IMR-90 (cell line): Measurements from ENCODE around the gene RAD52. TPM values are rescaled to one million over a fixed set of nuclear protein-coding genes. Genes with fewer than 3 reads are reported as not detected.
A peak's percentile ranks its signal among the peaks of the same experiment; 100 is the strongest.

Experiments
- ATAC-seq: fragments of 200-7000 bp; cut with Tn5 transposase; 2 replicates; pipeline ENCODE4 v1.9.1; 2020; ENCODE audit warnings: low read depth, mild to moderate bottlenecking, moderate library complexity
- BruUV-seq: library from RNA; stranded (reverse); fragments of 400-500 nt; replicated peaks from 2 replicates; lab custom pipeline; 2021; lab: Mats Ljungman, UMichigan
- CTCF ChIA-PET: fragments of 300-600 bp; formaldehyde crosslinking; extraction: SDS; loops from one replicate; lab custom pipeline; 2021; ENCODE audit warnings: antibody characterized with exemption; lab: Yijun Ruan, JAX
- POLR2A ChIA-PET: fragments of 300-600 bp; sonication (Branson Sonifier 250); formaldehyde crosslinking; loops from one replicate; lab custom pipeline; 2022; ENCODE audit warnings: antibody characterized with exemption; ENCODE audit not compliant: unreplicated experiment; lab: Charles Lee
- DNase-seq: peaks from one replicate; pipeline ENCODE4 v3.0.0; 2013
- H2AFZ ChIP-seq: replicated peaks from 2 replicates; pipeline ENCODE3; 2013; ENCODE audit warnings: low read length, mild to moderate bottlenecking; ENCODE audit not compliant: poor library complexity
- H2AK5ac ChIP-seq: 2 replicates; pipeline ENCODE4 v1.6.1; 2013; ENCODE audit warnings: low read depth, low read length, inconsistent platforms
- H2AK9ac ChIP-seq: replicated peaks from 2 replicates; pipeline ENCODE3; 2013; ENCODE audit warnings: mild to moderate bottlenecking, low read depth, low read length, moderate library complexity; ENCODE audit not compliant: poor library complexity
- H2BK120ac ChIP-seq: 2 replicates; pipeline ENCODE4 v1.6.1; 2013; ENCODE audit warnings: low read depth, low read length, inconsistent platforms
- H2BK15ac ChIP-seq: 3 replicates; pipeline ENCODE4 v1.6.1; 2013; ENCODE audit warnings: low read depth, low read length, inconsistent platforms
- H2BK20ac ChIP-seq: 2 replicates; pipeline ENCODE4 v1.6.1; 2013; ENCODE audit warnings: low read depth, mild to moderate bottlenecking, inconsistent platforms, low read length, moderate library complexity
- H2BK5ac ChIP-seq: 2 replicates; pipeline ENCODE4 v1.6.1; 2013; ENCODE audit warnings: mild to moderate bottlenecking, low read depth, low read length, inconsistent platforms; ENCODE audit not compliant: poor library complexity, severe bottlenecking
- H3K14ac ChIP-seq: replicated peaks from 2 replicates; pipeline ENCODE4 v1.6.1; 2013; ENCODE audit warnings: low read depth, low read length, inconsistent platforms
- H3K18ac ChIP-seq: 2 replicates; pipeline ENCODE4 v1.6.1; 2013; ENCODE audit warnings: low read depth, low read length, control low read depth
- H3K23ac ChIP-seq: 2 replicates; pipeline ENCODE4 v1.6.1; 2013; ENCODE audit warnings: low read depth, low read length, inconsistent platforms
- H3K27ac ChIP-seq: 2 replicates; pipeline ENCODE4 v1.5.1; 2013; ENCODE audit warnings: mild to moderate bottlenecking, control low read depth, low read length; ENCODE audit not compliant: insufficient read depth
- H3K27me3 ChIP-seq: 2 replicates; pipeline ENCODE4 v1.6.1; 2013; ENCODE audit warnings: low read length; ENCODE audit not compliant: control insufficient read depth, insufficient read depth
- H3K36me3 ChIP-seq: 2 replicates; pipeline ENCODE4 v1.6.1; 2013; ENCODE audit warnings: low read length, mixed read lengths; ENCODE audit not compliant: control insufficient read depth, insufficient read depth
- H3K4ac ChIP-seq: 2 replicates; pipeline ENCODE4 v1.6.1; 2013; ENCODE audit warnings: low read depth, low read length, inconsistent platforms
- H3K4me1 ChIP-seq: 2 replicates; pipeline ENCODE4 v1.6.1; 2013; ENCODE audit warnings: low read length, mixed read lengths; ENCODE audit not compliant: control insufficient read depth, insufficient read depth
- H3K4me2 ChIP-seq: 2 replicates; pipeline ENCODE4 v1.6.1; 2013; ENCODE audit warnings: low read depth, mild to moderate bottlenecking, control low read depth, low read length, moderate library complexity
- H3K4me3 ChIP-seq: 2 replicates; pipeline ENCODE4 v1.5.1; 2013; ENCODE audit warnings: low read depth, mild to moderate bottlenecking, control low read depth, low read length, moderate library complexity; ENCODE audit not compliant: insufficient read depth
- H3K56ac ChIP-seq: 2 replicates; pipeline ENCODE4 v1.6.1; 2013; ENCODE audit warnings: low read length, inconsistent platforms; ENCODE audit not compliant: insufficient read depth; ENCODE audit errors: extremely low read depth
- H3K79me1 ChIP-seq, 2 experiments: 2 replicates each; pipeline ENCODE4 v1.6.1; 2013; ENCODE audit warnings: low read length in 2 of 2, inconsistent platforms in 1 of 2, low read depth in 1 of 2
- H3K9ac ChIP-seq: 2 replicates; pipeline ENCODE4 v1.6.1; 2013; ENCODE audit warnings: low read depth, low read length, control low read depth
- H3K9me1 ChIP-seq: 2 replicates; pipeline ENCODE4 v1.6.1; 2013; ENCODE audit warnings: low read length, inconsistent platforms; ENCODE audit not compliant: insufficient read depth
- H3K9me3 ChIP-seq: 2 replicates; pipeline ENCODE4 v1.6.1; 2013; ENCODE audit warnings: low read length; ENCODE audit not compliant: control insufficient read depth, insufficient read depth
- H4K20me1 ChIP-seq: 2 replicates; pipeline ENCODE4 v1.6.1; 2013; ENCODE audit warnings: low read length, inconsistent platforms; ENCODE audit not compliant: insufficient read depth
- H4K5ac ChIP-seq: 2 replicates; pipeline ENCODE4 v1.6.1; 2013; ENCODE audit warnings: mild to moderate bottlenecking, low read depth, low read length, control low read depth
- H4K8ac ChIP-seq, 2 experiments: 2 replicates each; pipeline ENCODE4 v1.6.1; 2013; ENCODE audit warnings: low read depth in 2 of 2, low read length in 2 of 2, control low read depth in 1 of 2, inconsistent platforms in 1 of 2
- H4K91ac ChIP-seq: 2 replicates; pipeline ENCODE4 v1.6.1; 2013; ENCODE audit warnings: low read depth, low read length, inconsistent platforms; ENCODE audit not compliant: insufficient read depth
- MAFK ChIP-seq: IDR thresholded peaks from 2 replicates; pipeline ENCODE4 v1.6.1; 2012; ENCODE audit warnings: low read depth, low read length, improper control_type of control experiment
- NFE2L2 ChIP-seq: fragments of 150-350 bp; IDR thresholded peaks from 2 replicates; pipeline ENCODE4 v1.6.1; 2016; ENCODE audit warnings: low read depth, mild to moderate bottlenecking, low read length
- WGBS, 2 experiments: methylation state at CpG; one replicate each; pipeline versions ENCODE4 v1.1.5 to v1.1.7; 2013; ENCODE audit warnings: missing lambda C conversion rate in 2 of 2; ENCODE audit not compliant: insufficient read length in 1 of 2; ENCODE audit errors: extremely low coverage in 2 of 2; 5-methylcytosine and 5-hydroxymethylcytosine counted together
- dilution Hi-C: fragments of 300-500 bp; cut with HindIII; formaldehyde crosslinking; loops from one replicate; pipeline ENCODE4 v1.14.3; 2018; ENCODE audit warnings: low sequenced_read_pairs; ENCODE audit not compliant: unreplicated experiment
- in situ Hi-C: fragments of 300-500 bp; cut with MboI; formaldehyde crosslinking; loops from 3 replicates; pipeline ENCODE4 v1.14.3; 2019; ENCODE audit warnings: low sequenced_read_pairs, inconsistent platforms, mixed read lengths
- intact Hi-C: fragments of 100-400 bp; cut with micrococcal nuclease; formaldehyde crosslinking; loops from 2 replicates; pipeline ENCODE4 v1.10.0; 2022
- polyA plus RNA-seq, 3 experiments: library from polyadenylated mRNA; depleted of rRNA; stranded (reverse); fragments of >200 nt; gene quantifications; 2 replicates each; pipeline ENCODE4 v1.2.3, GENCODE V29; 2012; ENCODE audit warnings: low replicate concordance in 1 of 3
- total RNA-seq: library from RNA; depleted of rRNA; stranded (reverse); fragments of >200 nt; gene quantifications from 2 replicates; pipeline ENCODE4 v1.2.3, GENCODE V29; 2012

Gene RAD52
- total and polyA plus RNA-seq, 2 of the 4 experiments (the other 2 are of a cell fraction) = 10.7 to 11.3 TPM

GRCh38 chr12:865614-866013 is 83.9 kb downstream of the RAD52 start:
- dilution Hi-C loops = no loop called here
- H4K5ac ChIP-seq = no peak overlapping the region

More at GRCh38 chr12:865614-866013, 83.9 kb downstream of the RAD52 start:
- H3K9ac ChIP-seq = no peak overlapping the region
- no peak overlapping the region for H3K4me3 ChIP-seq
- H4K8ac ChIP-seq = no peak overlapping the region
- no peak overlapping the region for H2AK5ac ChIP-seq
- H3K4me1 ChIP-seq = no peaks in the 10 kb centered on the region
- no TSS peak for BruUV-seq
- H2BK120ac ChIP-seq = no peak overlapping the region
- in situ Hi-C loops = no loop called here
- ATAC-seq = no peak
- no peak overlapping the region for H3K14ac ChIP-seq
- H3K36me3 ChIP-seq = peaks cover 32% of the 10 kb centered on the region
- no peak overlapping the region for H2AFZ ChIP-seq
- H3K23ac ChIP-seq = no peak overlapping the region
- no peak overlapping the region for H3K4me2 ChIP-seq
- H3K9me1 ChIP-seq = no peaks in the 10 kb centered on the region; the same call in 1 of the 2 replicates
- H3K79me1 ChIP-seq = peaks cover 7 to 12% of the 10 kb centered on the region in 2 experiments; a peak in 2 of 4 replicates
- no peak overlapping the region for H4K91ac ChIP-seq
- intact Hi-C loops = no loop called here
- no peak overlapping the region for H2BK20ac ChIP-seq
- no peak overlapping the region for H3K4ac ChIP-seq
- H2AK9ac ChIP-seq = no peak overlapping the region
- H3K27ac ChIP-seq = no peak overlapping the region
- no peak overlapping the region for H2BK5ac ChIP-seq
- DNase-seq = no peak
- 100% methylated on average over 1 of the region's 1 CpG; no CpG with 5 or more reads in 1 of the 2 experiments for WGBS, 2 experiments
- no peaks in the 10 kb centered on the region for H4K20me1 ChIP-seq
- TF ChIP-seq MAFK (peak; percentile 61), NFE2L2 (no peak)
- no peak overlapping the region for H3K56ac ChIP-seq
- no peak overlapping the region for H3K18ac ChIP-seq
- ChIA-PET POLR2A (no interaction called here), CTCF (interaction anchor here (0.7 kb wide), 1 partner anchor 9 kb away, joined by 3 read pairs; no protein-coding TSS in a partner anchor)
- H3K27me3 ChIP-seq = no peaks in the 10 kb centered on the region
- H2BK15ac ChIP-seq = no peak overlapping the region
- H3K9me3 ChIP-seq = no peaks in the 10 kb centered on the region
